ENCODE data around the gene MICAL3.

GRCh38 chr22:17807086-17807485, 217.3 kb downstream of the MICAL3 start:
- TF ChIP-seq CTCF (IDR thresholded peaks at IDR 0.05) (no peak), POLR2A (IDR thresholded peaks at IDR 0.05) (no peak)
